Stimulated activated CD4-positive, alpha-beta T cell treated with anti-CD3 and anti-CD28 coated beads, Interleukin-1b, Interleukin-23, amount 100 ng/mL, for 4 hours (primary cell): ENCODE measurements around the gene RTF1.
A peak's percentile ranks its signal among the peaks of the same experiment; 100 is the strongest.
"Not testable (repeated sequence)": the region's sequence is repeated elsewhere in the genome, so short reads cannot be mapped to it uniquely, and the experiment has no call there.

Experiments used
- DNase-seq, 2 donors: peaks; one replicate each; pipeline ENCODE4 v3.0.0-alpha.2; 2020; ENCODE audit warnings: low read depth in 2 of 2

The RTF1 gene

GRCh38 chr15:41437448-41437847, 20.6 kb downstream of the RTF1 start:
- no peak for DNase-seq

- no peak for DNase-seq
Observed at GRCh38 chr15:41438206-41438605, 21.3 kb downstream of the RTF1 start.

- DNase-seq, result not testable (repeated sequence)
Observed at GRCh38 chr15:41438745-41439144, 21.9 kb downstream of the RTF1 start.

- DNase-seq, result no peak
Observed at GRCh38 chr15:41443275-41443674, 26.4 kb downstream of the RTF1 start.

GRCh38 chr15:41445399-41445798, 28.5 kb downstream of the RTF1 start:
- DNase-seq, result no peak

GRCh38 chr15:41462084-41462795, 45.3 kb downstream of the RTF1 start:
- no peak for DNase-seq

GRCh38 chr15:41464889-41465580, 48.1 kb downstream of the RTF1 start:
- DNase-seq, result no peak

- DNase-seq, result peak in 1 of 2 donors; percentile 19
Observed at GRCh38 chr15:41465822-41466421, 49.0 kb downstream of the RTF1 start.

- no peak for DNase-seq
Observed at GRCh38 chr15:41466711-41467110, 49.8 kb downstream of the RTF1 start.

- not testable (repeated sequence) for DNase-seq
Observed at GRCh38 chr15:41469644-41470043, 52.7 kb downstream of the RTF1 start.

GRCh38 chr15:41473418-41473817, 56.5 kb downstream of the RTF1 start:
- no peak for DNase-seq

GRCh38 chr15:41474436-41474835, 57.5 kb downstream of the RTF1 start:
- DNase-seq, result no peak

GRCh38 chr15:41474941-41475340, 58.0 kb downstream of the RTF1 start:
- no peak for DNase-seq

GRCh38 chr15:41476416-41477048, 59.6 kb downstream of the RTF1 start:
- DNase-seq, result no peak

GRCh38 chr15:41480396-41481140, 63.7 kb downstream of the RTF1 start:
- DNase-seq, result no peak

- no peak for DNase-seq
Observed at GRCh38 chr15:41482110-41482877, 65.4 kb downstream of the RTF1 start.

- DNase-seq, result no peak
Observed at GRCh38 chr15:41483115-41483514, 66.2 kb downstream of the RTF1 start.

- no peak for DNase-seq
Observed at GRCh38 chr15:41483519-41483918, 66.6 kb downstream of the RTF1 start.

GRCh38 chr15:41484937-41485625, 68.2 kb downstream of the RTF1 start:
- DNase-seq, result no peak

- DNase-seq, result no peak
Observed at GRCh38 chr15:41486286-41486685, 69.4 kb downstream of the RTF1 start.
